NCI-H226 (cell line): Measurements from ENCODE around the gene CXCR6.

Source experiments
- DNase-seq: peaks from one replicate; pipeline ENCODE4 v3.0.0-alpha.2; 2015

CXCR6 gene

GRCh38 chr3:45922950-45923590 lies 20.2 kb upstream of the CXCR6 start:
- DNase-seq, result no peak

- DNase-seq, result no peak
Observed at GRCh38 chr3:45923755-45924154, 19.5 kb upstream of the CXCR6 start.

- DNase-seq, result no peak
Observed at GRCh38 chr3:45927881-45928280, 15.4 kb upstream of the CXCR6 start.

GRCh38 chr3:45929042-45929679 lies 14.1 kb upstream of the CXCR6 start:
- DNase-seq, result no peak

GRCh38 chr3:45931496-45931895 lies 11.8 kb upstream of the CXCR6 start:
- no peak for DNase-seq

GRCh38 chr3:45932112-45932511 lies 11.2 kb upstream of the CXCR6 start:
- no peak for DNase-seq

- DNase-seq, result no peak
Observed at GRCh38 chr3:45933591-45933990, 9.7 kb upstream of the CXCR6 start.

- DNase-seq, result no peak
Observed at GRCh38 chr3:45936261-45936660, 7.0 kb upstream of the CXCR6 start.

GRCh38 chr3:45937206-45938042 lies 5.8 kb upstream of the CXCR6 start:
- no peak for DNase-seq

- DNase-seq, result no peak
Observed at GRCh38 chr3:45938043-45938435, 5.2 kb upstream of the CXCR6 start.

GRCh38 chr3:45938864-45939263 lies 4.4 kb upstream of the CXCR6 start:
- peak; percentile 44 for DNase-seq

- DNase-seq, result no peak
Observed at GRCh38 chr3:45939341-45939771, 3.9 kb upstream of the CXCR6 start.

- no peak for DNase-seq
Observed at GRCh38 chr3:45940004-45940780, 3.1 kb upstream of the CXCR6 start.

GRCh38 chr3:45940781-45941365 lies 2.4 kb upstream of the CXCR6 start:
- no peak for DNase-seq

GRCh38 chr3:45942051-45942825 lies 1.0 kb upstream of the CXCR6 start:
- DNase-seq, result no peak

GRCh38 chr3:45944830-45945620 lies 1.8 kb downstream of the CXCR6 start:
- no peak for DNase-seq

GRCh38 chr3:45946307-45946706 lies 3.0 kb downstream of the CXCR6 start:
- DNase-seq, result no peak

GRCh38 chr3:45946875-45947274 lies 3.6 kb downstream of the CXCR6 start:
- DNase-seq, result no peak

- no peak for DNase-seq
Observed at GRCh38 chr3:45947361-45947760, 4.1 kb downstream of the CXCR6 start.

GRCh38 chr3:45948311-45948781 lies 5.1 kb downstream of the CXCR6 start:
- DNase-seq, result no peak

- DNase-seq, result no peak
Observed at GRCh38 chr3:45948881-45949280, 5.6 kb downstream of the CXCR6 start.
